Activated T-cell treated with anti-CD3 and anti-CD28 coated beads, Interleukin-2, amount 50 U/mL, for 72 hours (primary cell): ENCODE data around the gene NPFFR1. TPM values are rescaled to one million over a fixed set of nuclear protein-coding genes. Genes with fewer than 3 reads are reported as not detected.

Experiments
- ATAC-seq, 2 donors: fragments of 150-1000 bp; cut with Tn5 transposase; replicated peaks in 1 of 2; 2 replicates each; pipeline ENCODE4 v1.10.0; 2021; ENCODE audit warnings: moderate library complexity in 2 of 2, mild to moderate bottlenecking in 1 of 2
- DNase-seq, 2 donors: peaks; one replicate each; pipeline ENCODE4 v3.0.0; 2021 to 2022; ENCODE audit warnings: mixed read lengths in 1 of 2
- H3K27ac Mint-ChIP-seq: one replicate; pipeline ENCODE4 v1.8.0; 2022; ENCODE audit warnings: mild to moderate bottlenecking, moderate library complexity, mixed read lengths
- H3K27me3 Mint-ChIP-seq: one replicate; pipeline ENCODE4 v1.8.0; 2022; ENCODE audit warnings: low read depth, mixed read lengths
- H3K36me3 Mint-ChIP-seq, 2 donors: one replicate each; pipeline ENCODE4 v1.8.0; 2022; ENCODE audit warnings: mixed read lengths in 2 of 2, mild to moderate bottlenecking in 1 of 2; ENCODE audit not compliant: insufficient read depth in 2 of 2
- H3K4me1 Mint-ChIP-seq: one replicate; pipeline ENCODE4 v1.8.0; 2022; ENCODE audit warnings: low read depth, mixed read lengths
- H3K4me3 Mint-ChIP-seq, 2 donors: one replicate each; pipeline ENCODE4 v1.8.0; 2022; ENCODE audit warnings: mild to moderate bottlenecking in 2 of 2, mixed read lengths in 2 of 2, moderate library complexity in 2 of 2
- H3K9me3 Mint-ChIP-seq, 2 donors: one replicate each; pipeline ENCODE4 v1.8.0; 2022; ENCODE audit warnings: mixed read lengths in 2 of 2
- total RNA-seq, 2 donors: library from RNA; stranded (reverse); gene quantifications; one replicate each; pipeline ENCODE4 v1.2.3, GENCODE V29; 2022

The NPFFR1 gene
- total RNA-seq, 2 donors from 2014 or later: 0.02 TPM; not detected in 1

GRCh38 chr10:70308121-70309060, 24.6 kb upstream of the NPFFR1 start:
- DNase-seq (no peak), ATAC-seq (no peak)
- Mint-ChIP-seq H3K27me3 (no peaks in the 10 kb centered on the region), H3K36me3 (no peaks in the 10 kb centered on the region), H3K4me3 (no peak overlapping the region), H3K9me3 (no peaks in the 10 kb centered on the region), H3K4me1 (no peaks in the 10 kb centered on the region), H3K27ac (no peak overlapping the region)

DNA sequence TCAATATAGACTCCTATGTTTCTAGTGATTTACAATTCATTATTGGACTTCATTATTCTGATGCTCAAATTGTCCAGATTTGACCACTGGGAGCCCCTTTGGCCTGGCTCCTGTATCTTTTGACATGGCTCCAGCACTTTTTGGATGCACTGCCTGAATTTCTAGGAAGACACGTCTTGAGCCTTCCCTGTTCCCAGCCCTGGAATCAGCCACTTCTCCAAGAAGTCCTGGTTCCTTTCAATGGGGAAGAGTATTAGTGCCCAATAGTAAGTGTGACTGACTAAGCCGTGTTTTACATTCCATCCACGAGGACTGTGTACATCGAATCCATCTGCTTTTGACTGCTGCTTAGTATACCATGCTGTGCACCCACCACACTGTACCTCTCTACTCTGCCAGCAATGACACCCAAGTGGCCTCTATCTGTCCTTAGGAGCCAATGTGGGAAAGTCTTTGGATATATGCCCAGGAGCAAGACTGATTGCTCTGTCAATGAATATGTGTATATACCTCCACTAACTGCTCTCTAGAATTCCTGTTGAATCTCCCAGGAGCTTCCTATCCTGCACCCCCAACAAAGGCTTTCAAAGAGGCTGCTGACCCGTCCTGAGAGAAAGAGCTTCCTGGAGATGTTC, 23.2 kb upstream of the NPFFR1 start:
- H3K4me1 Mint-ChIP-seq: no peaks in the 10 kb centered on the region
- H3K27me3 Mint-ChIP-seq: no peaks in the 10 kb centered on the region
- DNase-seq (no peak), ATAC-seq (no peak)
- no peaks in the 10 kb centered on the region for H3K9me3 Mint-ChIP-seq
- no peak overlapping the region for H3K4me3 Mint-ChIP-seq
- no peaks in the 10 kb centered on the region for H3K36me3 Mint-ChIP-seq
- no peak overlapping the region for H3K27ac Mint-ChIP-seq

GRCh38 chr10:70306181-70306705, 22.4 kb upstream of the NPFFR1 start:
- no peaks in the 10 kb centered on the region for H3K9me3 Mint-ChIP-seq

GRCh38 chr10:70303730-70304129, 19.9 kb upstream of the NPFFR1 start:
- H3K36me3 Mint-ChIP-seq: no peaks in the 10 kb centered on the region
- H3K4me3 Mint-ChIP-seq: no peak overlapping the region
- H3K27ac Mint-ChIP-seq: no peak overlapping the region
- DNase-seq (no peak), ATAC-seq (no peak)
- H3K27me3 Mint-ChIP-seq: no peaks in the 10 kb centered on the region
- no peaks in the 10 kb centered on the region for H3K9me3 Mint-ChIP-seq
- no peaks in the 10 kb centered on the region for H3K4me1 Mint-ChIP-seq

More at GRCh38 chr10:70306181-70306705, 22.4 kb upstream of the NPFFR1 start:
- no peak overlapping the region for H3K27ac Mint-ChIP-seq
- no peaks in the 10 kb centered on the region for H3K4me1 Mint-ChIP-seq
- DNase-seq (no peak), ATAC-seq (no peak)
- no peaks in the 10 kb centered on the region for H3K27me3 Mint-ChIP-seq
- no peak overlapping the region for H3K4me3 Mint-ChIP-seq
- H3K36me3 Mint-ChIP-seq: no peaks in the 10 kb centered on the region

DNA sequence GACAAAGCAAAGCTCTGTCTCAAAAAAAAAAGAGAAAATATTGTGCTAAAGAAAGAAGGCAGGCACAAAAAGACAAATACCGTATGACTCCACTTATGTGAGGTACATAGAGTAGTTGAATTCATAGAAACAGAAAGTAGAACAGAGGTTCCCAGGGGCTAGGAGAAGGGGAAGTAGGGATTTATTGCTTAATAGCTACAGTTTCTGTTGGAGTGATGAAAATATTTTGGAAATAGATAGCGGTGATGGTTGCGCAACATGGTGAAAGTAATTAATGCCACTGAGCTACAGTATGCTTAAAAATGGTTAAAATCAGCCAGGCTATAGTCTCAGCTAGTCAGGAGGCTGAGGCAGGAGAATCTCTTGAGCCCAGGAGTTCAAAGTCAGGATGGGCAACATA, 18.5 kb upstream of the NPFFR1 start:
- no peaks in the 10 kb centered on the region for H3K27me3 Mint-ChIP-seq
- H3K36me3 Mint-ChIP-seq: no peaks in the 10 kb centered on the region
- no peak for ATAC-seq
- no peak overlapping the region for H3K27ac Mint-ChIP-seq
- H3K4me1 Mint-ChIP-seq: no peaks in the 10 kb centered on the region
- no peak overlapping the region for H3K4me3 Mint-ChIP-seq
- DNase-seq: no peak
- no peaks in the 10 kb centered on the region for H3K9me3 Mint-ChIP-seq

GRCh38 chr10:70300908-70301597, 17.2 kb upstream of the NPFFR1 start:
- Mint-ChIP-seq H3K27me3 (no peaks in the 10 kb centered on the region), H3K36me3 (no peaks in the 10 kb centered on the region), H3K27ac (no peak overlapping the region), H3K9me3 (no peaks in the 10 kb centered on the region), H3K4me1 (no peaks in the 10 kb centered on the region), H3K4me3 (no peak overlapping the region)
- DNase-seq (no peak), ATAC-seq (no peak)

- no peak overlapping the region for H3K27ac Mint-ChIP-seq
- H3K27me3 Mint-ChIP-seq: no peaks in the 10 kb centered on the region
- H3K4me3 Mint-ChIP-seq: no peak overlapping the region
- no peaks in the 10 kb centered on the region for H3K4me1 Mint-ChIP-seq
- H3K36me3 Mint-ChIP-seq: no peaks in the 10 kb centered on the region
- ATAC-seq (no peak), DNase-seq (no peak)
- H3K9me3 Mint-ChIP-seq: no peaks in the 10 kb centered on the region
Measured at GRCh38 chr10:70300461-70300860, 16.7 kb upstream of the NPFFR1 start.

GRCh38 chr10:70299876-70300275, 16.1 kb upstream of the NPFFR1 start:
- Mint-ChIP-seq H3K36me3 (no peaks in the 10 kb centered on the region), H3K27me3 (no peaks in the 10 kb centered on the region), H3K4me3 (no peak overlapping the region), H3K4me1 (no peaks in the 10 kb centered on the region), H3K9me3 (no peaks in the 10 kb centered on the region), H3K27ac (no peak overlapping the region)
- no peak for ATAC-seq
- no peak for DNase-seq

- ATAC-seq (no peak), DNase-seq (no peak)
- Mint-ChIP-seq H3K4me3 (no peak overlapping the region), H3K9me3 (no peaks in the 10 kb centered on the region), H3K27me3 (no peaks in the 10 kb centered on the region), H3K36me3 (no peaks in the 10 kb centered on the region), H3K4me1 (no peaks in the 10 kb centered on the region), H3K27ac (no peak overlapping the region)
Measured at GRCh38 chr10:70298393-70298792, 14.6 kb upstream of the NPFFR1 start.

DNA sequence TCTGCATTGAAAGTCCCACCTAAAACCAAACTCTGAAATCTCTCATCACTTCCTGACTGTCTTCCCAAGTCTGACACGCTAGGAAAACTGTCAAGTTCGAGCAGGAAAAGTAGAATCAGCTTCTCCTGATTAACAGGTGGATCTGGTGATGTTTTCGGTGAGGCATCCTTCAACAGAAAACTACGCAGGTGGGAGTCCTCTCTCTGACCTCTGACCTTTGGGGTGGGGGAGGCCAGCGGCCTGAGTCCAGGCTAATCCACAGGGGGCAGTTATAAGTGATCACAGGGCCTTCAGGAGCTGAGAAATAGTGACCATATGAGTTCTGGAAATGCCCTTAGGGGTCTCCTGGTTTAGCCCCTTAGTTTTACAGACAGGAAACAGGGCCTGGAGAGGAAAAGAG, 13.4 kb upstream of the NPFFR1 start:
- Mint-ChIP-seq H3K27ac (no peak overlapping the region), H3K4me3 (no peak overlapping the region), H3K27me3 (no peaks in the 10 kb centered on the region), H3K4me1 (no peaks in the 10 kb centered on the region), H3K36me3 (no peaks in the 10 kb centered on the region), H3K9me3 (no peaks in the 10 kb centered on the region)
- ATAC-seq: no peak
- no peak for DNase-seq

DNA sequence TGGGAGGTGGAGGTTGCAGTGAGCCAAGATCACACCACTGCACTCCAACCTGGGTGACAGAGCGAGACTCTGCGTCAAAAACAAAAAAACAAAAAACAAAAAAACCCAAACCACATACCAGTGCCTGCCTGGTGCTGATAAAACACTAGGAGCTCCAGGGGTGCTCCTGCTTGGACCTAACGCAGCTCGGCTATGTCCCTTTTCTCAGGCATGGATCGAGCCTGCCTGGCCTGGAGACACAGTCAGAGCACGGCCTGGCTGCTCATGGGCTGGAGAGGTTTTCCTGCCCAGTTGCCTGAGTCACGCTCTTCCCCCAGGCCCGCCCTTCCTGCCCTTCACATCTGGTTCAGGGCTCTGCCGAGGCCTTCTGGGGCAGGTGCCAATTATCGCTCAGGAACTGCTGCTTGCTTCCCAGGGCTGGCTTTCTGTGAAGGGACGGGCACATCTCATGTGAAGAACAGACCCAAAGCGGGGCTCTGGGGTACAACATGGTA, 12.6 kb upstream of the NPFFR1 start:
- no peaks in the 10 kb centered on the region for H3K4me1 Mint-ChIP-seq
- no peaks in the 10 kb centered on the region for H3K36me3 Mint-ChIP-seq
- no peak overlapping the region for H3K4me3 Mint-ChIP-seq
- ATAC-seq: no peak
- H3K9me3 Mint-ChIP-seq: no peaks in the 10 kb centered on the region
- no peak for DNase-seq
- H3K27ac Mint-ChIP-seq: no peak overlapping the region
- no peaks in the 10 kb centered on the region for H3K27me3 Mint-ChIP-seq

- H3K27me3 Mint-ChIP-seq: no peaks in the 10 kb centered on the region
- no peak overlapping the region for H3K4me3 Mint-ChIP-seq
- DNase-seq (no peak), ATAC-seq (no peak)
- H3K27ac Mint-ChIP-seq: no peak overlapping the region
- no peaks in the 10 kb centered on the region for H3K9me3 Mint-ChIP-seq
- H3K4me1 Mint-ChIP-seq: no peaks in the 10 kb centered on the region
- H3K36me3 Mint-ChIP-seq: no peaks in the 10 kb centered on the region
Measured at GRCh38 chr10:70295926-70296325, 12.1 kb upstream of the NPFFR1 start.

- DNase-seq: no peak
- Mint-ChIP-seq H3K36me3 (no peaks in the 10 kb centered on the region), H3K9me3 (no peaks in the 10 kb centered on the region), H3K27ac (no peak overlapping the region), H3K4me3 (no peak overlapping the region), H3K4me1 (no peaks in the 10 kb centered on the region), H3K27me3 (peaks cover under 1% of the 10 kb centered on the region)
- ATAC-seq: no peak
Measured at GRCh38 chr10:70295321-70295720, 11.5 kb upstream of the NPFFR1 start.
